ENCODE results near the gene ASIP.
"Not testable (repeated sequence)": the region's sequence is repeated elsewhere in the genome, so short reads cannot be mapped to it uniquely, and the experiment has no call there.

The ASIP gene

GRCh38 chr20:34287500-34287899 is 46.3 kb downstream of the ASIP start:
- DNase-seq (ENCODE audit: low read depth) = not testable (repeated sequence)

GRCh38 chr20:34290471-34290870 is 49.2 kb downstream of the ASIP start:
- DNase-seq (ENCODE audit: low read depth) = no peak

DNA sequence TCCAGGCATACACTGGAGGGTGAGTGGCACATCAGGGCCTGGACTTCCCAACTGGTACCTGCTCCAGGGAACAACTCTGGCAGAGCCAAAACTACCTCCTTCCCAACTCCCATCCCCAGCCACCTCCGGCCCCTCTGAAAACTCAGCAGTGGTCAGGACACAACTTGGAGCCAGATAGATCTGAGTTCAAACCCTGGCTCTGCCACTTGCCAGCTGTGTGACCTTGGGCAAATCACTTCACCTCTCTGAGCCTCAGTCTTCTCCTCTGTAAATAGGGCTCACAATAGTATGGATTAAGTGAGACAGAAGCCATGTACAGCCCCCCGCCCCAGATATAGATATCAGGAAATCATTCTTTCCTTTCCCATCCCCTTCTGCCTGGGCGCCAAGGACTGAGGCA is 51.3 kb downstream of the ASIP start:
- DNase-seq (ENCODE audit: low read depth) = no peak

DNA sequence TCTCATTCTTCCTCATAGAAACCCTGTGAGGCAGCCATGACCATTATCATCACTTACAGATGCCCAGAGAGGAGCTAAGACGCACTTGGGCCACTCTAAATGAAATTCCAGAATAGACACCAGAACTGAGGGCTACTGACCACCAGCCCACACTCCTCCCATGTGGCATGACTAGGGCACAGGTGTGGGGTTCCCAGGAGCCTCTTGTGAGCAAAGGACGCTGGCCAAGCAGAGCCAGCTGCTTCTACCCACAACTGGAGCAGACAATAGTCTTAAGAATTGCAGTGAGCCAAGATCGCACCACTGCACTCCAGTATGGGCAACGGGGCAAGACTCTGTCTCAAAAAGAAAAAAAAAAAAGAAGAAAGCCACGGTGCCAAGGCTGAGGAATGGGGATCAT is 51.9 kb downstream of the ASIP start:
- DNase-seq (ENCODE audit: low read depth) = no peak

- DNase-seq (ENCODE audit: low read depth) = no peak
These were observed 52.4 kb downstream of the ASIP start for GRCh38 chr20:34293589-34293988.

GRCh38 chr20:34294563-34294962 is 53.3 kb downstream of the ASIP start:
- no peak for DNase-seq (ENCODE audit: low read depth)

DNA sequence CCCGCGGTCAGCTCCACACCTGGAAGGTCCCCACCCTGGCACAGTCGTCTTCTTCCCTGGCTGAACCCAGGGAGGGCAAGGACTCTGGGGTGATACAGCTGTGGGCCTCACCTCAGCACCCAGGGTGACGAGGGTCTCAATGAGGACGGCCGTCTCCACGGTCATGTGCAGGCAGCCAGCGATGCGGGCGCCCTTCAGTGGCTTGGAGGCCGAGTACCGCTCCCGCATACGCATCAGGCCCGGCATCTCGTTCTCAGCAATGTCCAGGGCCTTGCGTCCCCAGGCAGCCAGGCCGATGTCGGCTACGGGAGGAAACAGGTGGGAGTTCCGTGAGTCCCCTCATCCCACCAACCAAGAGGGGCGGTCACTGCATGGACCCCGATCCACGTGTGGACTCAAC is 54.1 kb downstream of the ASIP start:
- no peak for DNase-seq (ENCODE audit: low read depth)

DNA sequence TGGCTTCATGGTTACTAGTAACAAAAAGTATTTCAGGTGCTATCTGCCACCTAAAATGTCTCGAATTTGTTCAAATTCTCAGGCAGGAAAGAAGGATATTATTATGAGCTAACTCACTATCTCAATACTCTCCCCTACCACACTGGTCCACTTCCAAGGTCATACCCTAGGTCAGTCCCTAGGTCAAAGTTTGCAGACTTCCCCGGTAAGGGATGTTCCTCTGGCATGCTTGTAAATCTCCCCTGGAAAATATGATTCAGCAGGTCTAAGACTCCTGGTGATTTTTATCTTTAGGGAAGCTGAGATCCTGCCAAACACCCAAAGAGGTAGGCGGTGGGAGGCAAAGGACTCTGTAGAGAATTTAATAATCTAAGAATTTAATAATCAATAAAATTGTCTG is 55.2 kb downstream of the ASIP start:
- DNase-seq (ENCODE audit: low read depth) = no peak

GRCh38 chr20:34298294-34298784 is 57.1 kb downstream of the ASIP start:
- DNase-seq (ENCODE audit: low read depth) = not testable (repeated sequence)

- no peak for DNase-seq (ENCODE audit: low read depth)
These were observed 58.5 kb downstream of the ASIP start for GRCh38 chr20:34299556-34300255.

DNA sequence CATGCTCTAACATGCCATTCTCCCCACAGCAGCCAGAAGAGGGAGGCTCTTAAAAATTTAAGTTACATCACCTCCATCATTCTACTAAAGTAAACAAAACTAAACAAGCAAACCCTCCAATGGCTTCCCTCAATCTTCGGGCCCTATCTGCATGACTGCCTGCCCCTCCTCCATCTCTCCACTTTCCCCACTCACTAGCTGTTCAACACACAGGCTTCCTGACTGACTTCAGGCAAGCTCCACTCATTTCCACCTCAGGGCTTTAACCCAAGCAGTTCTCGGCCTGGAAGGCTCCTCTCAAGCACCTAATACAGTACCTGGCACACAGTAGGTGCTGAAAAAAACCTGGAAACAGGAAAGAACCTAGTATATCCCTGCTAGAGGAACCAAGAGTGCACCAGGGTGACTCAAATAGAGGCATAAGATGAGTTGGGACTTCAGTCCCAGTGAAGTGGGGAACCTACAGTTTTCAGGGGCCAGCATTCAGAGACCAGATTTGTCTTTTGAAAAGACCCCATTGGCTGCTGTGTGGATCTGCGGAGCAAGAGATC is 59.1 kb downstream of the ASIP start:
- no peak for DNase-seq (ENCODE audit: low read depth)

DNA sequence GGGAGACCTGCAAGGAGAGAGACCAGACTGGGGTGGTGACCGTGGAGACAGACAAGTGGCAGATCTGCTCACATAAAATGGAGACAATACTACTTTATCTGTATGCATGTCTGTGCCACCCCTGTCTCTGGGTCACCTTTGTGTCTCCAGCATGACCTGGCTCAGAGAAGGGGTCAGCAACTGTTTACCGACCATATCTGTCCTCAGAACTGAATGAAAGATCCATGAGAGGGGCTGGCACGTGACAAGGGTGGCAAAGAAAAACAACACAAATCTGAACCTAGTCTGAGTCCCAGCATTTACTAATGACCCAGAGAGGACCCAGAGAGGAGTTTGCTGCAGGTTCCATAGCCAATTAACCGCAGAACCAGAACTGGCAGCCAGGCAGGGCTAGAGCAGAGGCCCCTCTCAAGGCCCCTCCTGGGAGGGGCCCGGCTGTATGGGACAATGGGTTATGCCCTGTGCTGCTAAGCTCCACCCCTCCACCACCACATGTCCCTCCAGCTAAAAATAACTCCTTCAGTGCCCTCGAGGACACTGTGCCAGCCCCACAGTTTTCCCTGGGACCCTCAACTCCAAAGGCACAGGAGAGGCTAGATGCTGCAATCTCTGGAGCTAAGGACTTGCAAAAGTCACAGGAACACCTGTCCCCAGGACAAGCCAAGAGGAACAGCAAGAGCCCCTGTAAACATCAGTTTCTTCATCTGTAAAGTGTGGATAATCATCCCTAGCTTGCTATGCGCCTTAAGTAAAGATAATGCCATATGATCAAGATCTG is 59.8 kb downstream of the ASIP start:
- no peak for DNase-seq (ENCODE audit: low read depth)

DNA sequence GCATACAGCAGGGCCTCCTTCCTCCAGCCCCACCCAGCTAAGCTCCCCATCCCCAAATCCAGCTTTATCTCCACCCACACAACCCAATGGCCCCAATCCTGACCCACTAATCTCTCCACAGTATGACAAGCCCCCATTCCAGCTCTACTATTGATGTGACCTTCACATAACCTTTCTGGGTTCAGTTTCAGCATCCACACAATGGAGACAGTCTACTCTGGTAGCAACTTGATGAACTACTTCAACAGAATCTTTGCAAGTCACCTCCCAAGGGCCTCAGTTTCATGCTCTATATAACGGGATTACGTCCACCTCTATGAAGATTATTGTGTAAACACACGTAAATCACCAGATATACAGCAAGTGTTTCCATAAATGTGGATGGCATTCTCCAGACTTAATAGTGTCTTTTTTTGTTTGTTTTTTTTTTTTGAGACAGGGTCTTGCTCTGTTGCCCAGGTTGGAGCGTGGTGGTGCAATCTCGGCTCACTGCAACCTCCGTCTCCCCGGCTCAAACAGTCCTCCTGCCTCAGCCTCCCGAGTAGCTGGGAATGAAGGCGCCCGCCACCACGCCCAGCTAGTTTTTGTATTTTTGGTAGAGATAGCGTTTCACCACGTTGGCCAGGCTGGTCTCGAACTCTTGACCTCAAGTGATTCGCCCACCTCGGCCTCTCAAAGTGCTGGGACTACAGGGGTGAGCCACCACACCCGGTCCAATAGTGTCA is 60.5 kb downstream of the ASIP start:
- DNase-seq (ENCODE audit: low read depth) = no peak

DNA sequence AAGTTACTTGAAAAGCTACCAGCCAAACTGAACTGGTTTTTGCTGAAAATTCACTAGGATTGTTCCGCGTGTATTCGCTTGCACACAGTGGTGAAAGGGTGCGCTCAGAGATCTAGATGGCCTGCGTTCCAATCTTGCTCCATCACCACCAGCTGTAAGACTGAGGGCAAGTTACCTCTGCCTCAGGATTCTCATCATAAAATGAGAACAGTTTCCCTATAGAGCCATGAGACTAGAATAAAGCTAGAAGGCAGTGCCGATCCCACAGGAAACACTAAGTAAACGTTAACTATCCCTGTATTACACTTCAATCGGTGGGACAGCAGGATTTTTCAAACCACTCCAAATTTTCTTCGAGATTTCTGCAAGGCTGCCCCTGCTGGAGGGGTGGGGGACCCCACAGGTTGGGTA is 61.1 kb downstream of the ASIP start:
- DNase-seq (ENCODE audit: low read depth) = peak; percentile 20

DNA sequence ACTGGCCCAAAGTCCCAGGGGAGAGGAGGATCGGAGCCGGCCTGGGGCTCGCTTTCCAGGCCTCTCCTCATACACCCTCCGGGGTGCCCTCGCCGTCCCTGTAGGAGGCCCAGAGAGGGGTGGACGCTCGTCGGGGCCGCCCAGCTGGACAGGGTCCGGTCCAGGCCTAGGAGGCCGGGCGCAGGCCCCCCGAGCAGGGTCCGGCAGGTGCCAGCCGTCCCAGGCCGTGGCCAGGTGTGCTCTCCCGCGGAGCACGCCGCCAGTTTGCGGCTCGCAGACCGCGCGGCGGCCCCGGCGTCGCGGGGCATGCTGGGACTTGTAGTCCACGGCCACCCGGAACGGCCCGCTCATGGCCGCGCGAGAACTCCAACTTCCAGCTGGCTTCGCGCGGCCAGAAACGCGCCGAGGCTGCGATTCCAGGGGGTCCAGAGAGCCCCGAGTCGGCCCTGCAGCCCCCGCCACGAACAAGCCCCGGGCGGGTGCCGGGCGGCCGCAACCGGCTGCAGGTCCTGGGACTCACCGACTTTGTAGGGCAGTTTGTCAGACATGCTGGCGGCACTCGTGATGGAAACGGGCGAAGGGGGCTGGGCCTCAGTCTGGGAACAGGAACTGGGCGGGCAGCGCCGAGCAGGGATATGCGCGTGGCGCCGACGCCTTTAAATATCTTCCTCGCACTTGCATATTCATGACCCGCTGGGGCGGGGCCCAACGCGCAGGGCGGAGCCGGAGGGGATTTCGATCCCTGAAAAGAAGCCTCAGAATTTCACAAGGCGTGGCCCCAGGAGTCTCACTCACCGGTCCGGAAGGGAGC is 61.7 kb downstream of the ASIP start, which contains the start of gene AHCY:
TSS of gene AHCY (minus strand) at position 633 of the 811 bp plus-strand sequence. CDS start at position 548, 85 bp downstream.
- DNase-seq (ENCODE audit: low read depth) = peak; percentile 88

DNA sequence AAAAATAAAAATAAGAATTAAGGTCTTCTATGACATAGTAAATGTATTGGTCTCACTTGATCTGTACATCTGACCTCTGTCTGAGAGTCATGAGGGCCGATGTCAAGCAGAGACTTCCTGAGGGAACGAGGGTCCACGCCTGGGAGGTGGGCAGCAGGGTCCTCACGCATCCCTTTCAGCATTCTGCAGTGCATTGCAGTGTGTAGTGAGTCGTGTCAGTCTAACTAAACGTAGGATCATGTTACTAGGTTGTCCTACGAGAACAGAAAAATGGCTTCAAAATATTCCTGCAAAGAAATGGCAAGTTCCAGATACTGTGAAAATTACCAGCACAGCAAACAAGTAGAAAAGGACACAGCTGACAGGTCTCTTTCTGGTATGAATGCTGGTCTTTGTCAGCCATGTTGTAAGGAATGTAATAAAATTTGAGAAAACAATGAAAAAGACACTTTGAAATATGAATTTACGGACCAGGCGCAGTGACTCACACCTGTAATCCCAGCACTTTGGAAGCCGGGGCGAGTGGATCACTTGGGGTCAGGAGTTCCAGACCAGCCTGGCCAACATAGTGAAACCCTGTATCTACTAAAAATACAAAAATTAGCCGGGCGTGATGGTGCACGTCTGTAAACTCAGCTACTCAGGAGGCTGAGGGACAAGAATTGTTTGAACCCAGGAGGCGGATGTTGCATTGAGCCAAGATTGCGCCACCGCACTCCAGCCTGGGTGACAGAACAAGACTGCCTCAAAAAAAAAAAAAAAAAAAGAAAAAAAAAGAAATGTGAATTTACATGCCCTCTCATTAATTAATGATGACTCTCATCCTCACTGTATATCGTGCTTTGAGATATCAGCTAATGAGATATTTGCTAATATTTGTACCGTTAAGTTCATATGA is 64.4 kb downstream of the ASIP start:
- no peak for DNase-seq (ENCODE audit: low read depth)

DNA sequence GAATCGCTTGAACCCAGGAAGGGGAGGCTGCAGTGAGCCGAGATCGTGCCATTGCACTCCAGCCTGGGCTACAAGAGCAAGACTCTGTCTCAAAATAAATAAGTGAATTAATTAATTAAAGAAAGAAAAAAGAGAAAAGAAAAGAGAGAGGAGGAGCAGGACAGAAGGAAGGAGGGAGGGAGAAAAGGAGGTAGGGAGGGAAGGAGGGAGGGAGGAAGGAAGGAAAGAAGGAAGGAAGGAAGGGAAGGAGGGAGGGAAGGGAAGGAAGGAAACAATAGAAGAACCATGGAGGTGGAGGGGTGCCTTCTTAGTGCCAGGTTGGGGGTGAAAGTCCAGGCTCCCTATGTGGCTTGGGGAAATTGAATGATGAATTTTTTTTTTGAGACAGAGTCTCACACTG is 68.5 kb downstream of the ASIP start:
- DNase-seq (ENCODE audit: low read depth) = no peak

DNA sequence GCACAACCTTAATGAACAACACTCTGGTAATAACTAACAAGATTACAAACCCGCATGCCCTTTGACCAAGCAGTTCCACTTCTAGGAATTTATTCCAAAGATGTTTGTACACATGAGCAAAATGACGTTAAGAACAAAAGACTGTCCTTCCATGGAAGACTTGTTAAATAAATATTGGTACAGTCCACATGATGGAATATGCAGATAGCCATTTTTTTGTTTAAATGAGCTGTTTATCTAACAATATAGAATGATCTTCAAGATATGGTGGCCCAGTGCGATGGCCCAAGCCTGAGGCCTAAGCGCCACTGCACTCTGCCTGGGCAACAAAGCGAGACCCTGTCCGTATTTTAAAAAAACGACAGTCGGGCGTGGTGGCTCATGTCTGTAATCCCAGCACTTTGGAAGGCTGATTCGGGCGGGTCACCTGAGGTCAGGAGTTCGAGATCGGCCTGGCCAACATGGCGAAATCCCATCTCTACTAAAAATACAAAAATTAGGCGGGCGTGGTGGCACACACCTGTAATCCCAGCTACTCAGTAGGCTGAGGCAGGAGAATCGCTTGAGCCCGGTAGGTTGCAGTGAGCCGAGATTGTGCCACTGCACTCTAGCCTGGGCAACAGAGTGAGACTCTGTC is 69.4 kb downstream of the ASIP start:
- no peak for DNase-seq (ENCODE audit: low read depth)

DNA sequence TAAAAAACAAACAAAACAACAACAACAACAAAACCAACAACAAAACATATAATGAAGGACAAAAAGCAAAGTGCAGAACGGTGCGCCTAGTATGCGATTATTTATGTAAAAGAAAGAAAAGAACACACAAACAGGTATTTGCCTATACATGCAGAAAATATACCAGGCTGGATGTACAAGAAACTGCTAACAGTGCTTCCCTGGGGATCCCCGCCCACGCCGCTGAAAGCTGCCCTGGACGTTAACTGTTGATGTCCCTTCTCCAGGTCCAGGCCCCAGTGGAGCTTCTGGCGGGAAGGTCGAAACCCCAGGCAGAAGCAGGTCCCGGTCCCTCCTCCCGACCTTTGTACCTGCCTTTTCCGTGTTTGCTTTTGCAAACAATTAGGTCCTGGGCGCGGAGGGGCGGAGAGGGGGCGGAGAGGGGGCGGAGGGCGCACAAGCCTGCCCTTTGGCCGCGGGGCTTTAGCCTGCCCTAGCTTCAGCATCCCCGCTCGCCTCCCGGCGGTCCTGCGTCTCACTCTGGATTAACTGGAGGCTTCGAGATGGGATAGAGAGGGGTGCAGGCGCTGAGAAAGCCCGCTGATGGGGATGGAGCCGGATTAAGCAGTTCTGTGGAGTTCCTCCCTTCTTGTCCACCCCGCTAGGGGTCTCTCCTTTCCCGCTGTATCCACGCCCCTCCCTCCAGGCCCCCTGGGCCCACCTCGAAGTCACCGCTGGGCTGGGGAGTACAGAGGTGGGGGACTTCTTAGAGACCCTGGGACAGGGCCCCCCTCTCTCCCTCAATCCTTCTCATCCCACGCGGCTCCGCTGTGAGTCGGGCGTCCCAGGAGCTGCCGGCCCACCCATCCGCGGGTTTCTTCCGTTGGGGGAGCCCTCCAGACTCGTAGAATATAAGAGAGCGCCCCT is 70.1 kb downstream of the ASIP start:
- DNase-seq (ENCODE audit: low read depth) = no peak

All from HS-5 (cell line).